Fibroblast of lung (primary cell): ENCODE data around the gene TTLL11. TPM values are rescaled to one million over a fixed set of nuclear protein-coding genes. Genes with fewer than 3 reads are reported as not detected.

Experiments
- DNase-seq, 2 donors: peaks; one replicate each; pipeline versions ENCODE4 v3.0.0 to v3.0.0-alpha.2; 2010; ENCODE audit warnings: low read depth in 2 of 2
- H2AFZ ChIP-seq: 2 replicates; pipeline ENCODE4 v1.5.1; 2012; ENCODE audit warnings: low read length, control low read depth, inconsistent platforms
- H3K27ac ChIP-seq: 2 replicates; pipeline ENCODE4 v1.5.1; 2011; ENCODE audit warnings: low read length, control low read depth; ENCODE audit not compliant: insufficient read depth
- H3K27me3 ChIP-seq: 2 replicates; pipeline ENCODE4 v1.5.1; 2011; ENCODE audit warnings: mild to moderate bottlenecking, low read length; ENCODE audit not compliant: control insufficient read depth, insufficient read depth
- H3K36me3 ChIP-seq: 2 replicates; pipeline ENCODE4 v1.5.1; 2011; ENCODE audit warnings: low read length; ENCODE audit not compliant: control insufficient read depth, insufficient read depth
- H3K4me1 ChIP-seq: 2 replicates; pipeline ENCODE4 v1.5.1; 2011; ENCODE audit warnings: low read length; ENCODE audit not compliant: control insufficient read depth, insufficient read depth; ENCODE audit errors: extremely low read depth
- H3K4me2 ChIP-seq: 2 replicates; pipeline ENCODE4 v1.5.1; 2011; ENCODE audit warnings: low read length, control low read depth; ENCODE audit not compliant: insufficient read depth; ENCODE audit errors: extremely low read depth
- H3K4me3 ChIP-seq, 4 experiments: fragments of 200-600 bp in 1 of 4; sonication (generic) in 1 of 4; replicated peaks in 1 of 4; 2 replicates each; pipeline ENCODE4 v1.5.1; 2011 to 2016; ENCODE audit warnings: low read length in 4 of 4, low read depth in 3 of 4, mild to moderate bottlenecking in 3 of 4, control low read depth in 2 of 4, inconsistent platforms in 1 of 4, mixed read lengths in 1 of 4; ENCODE audit not compliant: insufficient read depth in 1 of 4; ENCODE audit errors: control extremely low read depth in 1 of 4
- H3K79me2 ChIP-seq: 2 replicates; pipeline ENCODE4 v1.5.1; 2012; ENCODE audit warnings: mild to moderate bottlenecking, low read length, inconsistent platforms; ENCODE audit not compliant: control insufficient read depth, insufficient read depth
- H3K9ac ChIP-seq: 2 replicates; pipeline ENCODE4 v1.5.1; 2011; ENCODE audit warnings: mild to moderate bottlenecking, low read length, control low read depth; ENCODE audit not compliant: insufficient read depth
- H3K9me3 ChIP-seq: 2 replicates; pipeline ENCODE4 v1.5.1; 2012; ENCODE audit warnings: low read depth, low read length; ENCODE audit not compliant: control insufficient read depth, insufficient read depth
- H4K20me1 ChIP-seq: 2 replicates; pipeline ENCODE4 v1.5.1; 2011; ENCODE audit warnings: low read length; ENCODE audit not compliant: control insufficient read depth, insufficient read depth; ENCODE audit errors: extremely low read depth
- CTCF ChIP-seq, 2 donors: IDR thresholded peaks in 1 of 2; conservative IDR thresholded peaks in 1 of 2; 1 replicate in 1 of 2; 2 replicates in 1 of 2; pipeline ENCODE4 v1.5.1; 2011 to 2012; ENCODE audit warnings: low read length in 2 of 2, control low read depth in 1 of 2, inconsistent platforms in 1 of 2, low read depth in 1 of 2, mild to moderate bottlenecking in 1 of 2
- EZH2 ChIP-seq: IDR thresholded peaks from 2 replicates; pipeline ENCODE4 v1.5.1; 2012; ENCODE audit warnings: low read length, control low read depth, mild to moderate bottlenecking; ENCODE audit errors: missing control alignments
- polyA plus RNA-seq, 2 donors: library from polyadenylated mRNA; depleted of rRNA in 1 of 2; stranded (reverse) in 1 of 2; unstranded in 1 of 2; fragments of >200 nt; gene quantifications; 2 replicates each; pipeline ENCODE4 v1.2.1, GENCODE V29; 2011 to 2012; ENCODE audit warnings: missing spikeins in 1 of 2
- total RNA-seq: library from RNA; depleted of rRNA; stranded (reverse); fragments of >200 nt; gene quantifications from 2 replicates; pipeline ENCODE4 v1.2.1, GENCODE V29; 2014

Gene TTLL11
- total and polyA plus RNA-seq, 2 donors (not counting 1 experiment from before 2014, with no cell fraction given), result 3.9 to 4.8 TPM

GRCh38 chr9:122125158-122125508 is 32.0 kb upstream of the TTLL11 start:
- H4K20me1 ChIP-seq, result no peaks in the 10 kb centered on the region
- H3K36me3 ChIP-seq, result no peaks in the 10 kb centered on the region
- no peak overlapping the region for H2AFZ ChIP-seq
- no peak overlapping the region for H3K9ac ChIP-seq
- H3K4me3 ChIP-seq, result no peak overlapping the region
- H3K27ac ChIP-seq, result no peak overlapping the region
- TF ChIP-seq EZH2 (no peak), CTCF (conservative IDR thresholded peaks at IDR 0.05 in 1 of 2, IDR thresholded peaks at IDR 0.05 in 1 of 2; ENCODE audit: low read depth in 1 of 2, low read length in 2 of 2) (peak; percentile 93 to 95)
- H3K4me1 ChIP-seq, result peaks cover 10% of the 10 kb centered on the region
- H3K9me3 ChIP-seq, result no peaks in the 10 kb centered on the region
- no peak overlapping the region for H3K4me2 ChIP-seq
- no peaks in the 10 kb centered on the region for H3K79me2 ChIP-seq
- DNase-seq, result peak; percentile 53 to 71
- H3K27me3 ChIP-seq, result no peaks in the 10 kb centered on the region

- Histone ChIP-seq H3K27me3 (no peaks in the 10 kb centered on the region), H4K20me1 (no peaks in the 10 kb centered on the region), H3K4me3 (no peak overlapping the region), H3K27ac (no peak overlapping the region), H3K79me2 (no peaks in the 10 kb centered on the region), H3K4me1 (peaks cover 10% of the 10 kb centered on the region), H2AFZ (no peak overlapping the region), H3K9ac (no peak overlapping the region), H3K36me3 (no peaks in the 10 kb centered on the region), H3K9me3 (no peaks in the 10 kb centered on the region), H3K4me2 (no peak overlapping the region)
- no peak for DNase-seq
- TF ChIP-seq EZH2 (no peak), CTCF (conservative IDR thresholded peaks at IDR 0.05 in 1 of 2, IDR thresholded peaks at IDR 0.05 in 1 of 2; ENCODE audit: low read depth in 1 of 2, low read length in 2 of 2) (no peak)
Observed at GRCh38 chr9:122124528-122124927, 31.4 kb upstream of the TTLL11 start.

- H3K4me1 ChIP-seq, result peaks cover 10% of the 10 kb centered on the region
- H4K20me1 ChIP-seq, result no peaks in the 10 kb centered on the region
- H3K9me3 ChIP-seq, result no peaks in the 10 kb centered on the region
- no peak overlapping the region for H3K4me2 ChIP-seq
- H2AFZ ChIP-seq, result no peak overlapping the region
- no peaks in the 10 kb centered on the region for H3K36me3 ChIP-seq
- no peaks in the 10 kb centered on the region for H3K79me2 ChIP-seq
- TF ChIP-seq EZH2 (no peak), CTCF (conservative IDR thresholded peaks at IDR 0.05 in 1 of 2, IDR thresholded peaks at IDR 0.05 in 1 of 2; ENCODE audit: low read depth in 1 of 2, low read length in 2 of 2) (no peak)
- no peak overlapping the region for H3K4me3 ChIP-seq
- no peak for DNase-seq
- no peaks in the 10 kb centered on the region for H3K27me3 ChIP-seq
- no peak overlapping the region for H3K9ac ChIP-seq
- H3K27ac ChIP-seq, result no peak overlapping the region
Observed at GRCh38 chr9:122124048-122124447, 30.9 kb upstream of the TTLL11 start.
